ENCODE measurements around the gene ARHGEF3.

ARHGEF3 gene

DNA sequence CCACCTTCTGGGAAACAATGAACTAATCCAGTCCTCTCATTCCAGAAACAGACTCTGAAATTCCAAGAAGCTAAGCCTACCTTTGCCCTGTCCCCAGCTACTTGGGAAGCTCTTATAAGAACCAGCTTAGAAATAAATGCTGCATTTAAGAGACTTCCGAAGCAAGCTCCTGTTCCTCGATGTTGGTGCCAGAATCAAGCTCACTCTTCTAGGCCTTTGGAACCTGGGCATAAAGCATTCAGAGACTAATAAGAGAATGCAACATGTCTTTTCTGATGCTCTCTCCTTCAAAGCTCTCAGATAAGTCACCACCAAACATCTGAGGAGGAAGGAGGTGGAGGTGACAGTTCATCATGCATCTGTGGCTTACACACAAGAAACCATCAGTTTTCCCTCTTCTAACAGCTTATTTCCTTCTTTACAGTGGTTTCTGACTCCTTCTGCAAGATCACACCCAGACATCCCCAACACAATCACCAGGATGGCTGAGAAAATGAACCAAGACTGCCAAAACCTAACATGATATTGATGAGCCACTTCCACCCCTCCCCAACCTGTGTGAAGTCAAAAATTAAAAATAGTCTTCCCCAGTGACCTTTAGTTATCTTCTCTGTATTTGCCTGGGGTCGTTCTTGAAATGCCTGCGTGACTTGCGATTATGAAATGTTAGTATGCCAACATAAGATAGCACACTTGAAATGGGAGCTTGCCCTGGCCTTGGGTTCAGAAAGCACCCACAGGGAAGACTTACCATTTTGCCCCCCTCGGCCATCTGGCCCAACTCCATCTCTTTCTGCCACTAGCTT lies 11.5 kb downstream of the ARHGEF3 start:
- Histone ChIP-seq H3K9me2 (ENCODE audit: low read depth, low read length) (no peaks in the 10 kb centered on the region), H3K9ac (ENCODE audit: low read length) (no peak overlapping the region), H4K20me1 (ENCODE audit: insufficient read depth, low read length) (no peaks in the 10 kb centered on the region), H3K9me3 (ENCODE audit: low read length) (no peaks in the 10 kb centered on the region), H3K79me2 (ENCODE audit: insufficient read depth, low read length) (no peaks in the 10 kb centered on the region), H3F3A (ENCODE audit: insufficient read depth, low read length) (no peaks in the 10 kb centered on the region), H3K4me3 (ENCODE audit: low read depth, low read length, poor library complexity, severe bottlenecking) (no peak overlapping the region), H3K4me2 (ENCODE audit: low read length) (no peak overlapping the region), H3K4me1 (ENCODE audit: insufficient read depth, low read length, severe bottlenecking) (peaks cover 9% of the 10 kb centered on the region), H3K27me3 (ENCODE audit: insufficient read depth, low read length) (no peaks in the 10 kb centered on the region), H3K36me3 (ENCODE audit: insufficient read depth, low read length) (no peaks in the 10 kb centered on the region), H3K27ac (ENCODE audit: low read depth, low read length, poor library complexity, severe bottlenecking) (no peak overlapping the region), H2AFZ (ENCODE audit: low read length) (no peak overlapping the region)
- no peak for TF ChIP-seq EZH2 (IDR thresholded peaks at IDR 0.05; ENCODE audit: borderline replicate concordance, low read length)
- no peak for TF ChIP-seq CTCF (IDR thresholded peaks at IDR 0.05; ENCODE audit: low read length)

GRCh38 chr3:56789076-56789475 lies 12.7 kb downstream of the ARHGEF3 start:
- no peaks in the 10 kb centered on the region for H3K36me3 ChIP-seq (ENCODE audit: insufficient read depth, low read length)
- no peak overlapping the region for H3K4me3 ChIP-seq (ENCODE audit: low read depth, low read length, poor library complexity, severe bottlenecking)
- H3K79me2 ChIP-seq (ENCODE audit: insufficient read depth, low read length) = no peaks in the 10 kb centered on the region
- H3K4me2 ChIP-seq (ENCODE audit: low read length) = no peak overlapping the region
- no peaks in the 10 kb centered on the region for H3F3A ChIP-seq (ENCODE audit: insufficient read depth, low read length)
- H3K4me1 ChIP-seq (ENCODE audit: insufficient read depth, low read length, severe bottlenecking) = peaks cover 15% of the 10 kb centered on the region
- H4K20me1 ChIP-seq (ENCODE audit: insufficient read depth, low read length) = no peaks in the 10 kb centered on the region
- H3K9me2 ChIP-seq (ENCODE audit: low read depth, low read length) = no peaks in the 10 kb centered on the region
- no peaks in the 10 kb centered on the region for H3K27me3 ChIP-seq (ENCODE audit: insufficient read depth, low read length)
- TF ChIP-seq CTCF (IDR thresholded peaks at IDR 0.05; ENCODE audit: low read length) (no peak), EZH2 (IDR thresholded peaks at IDR 0.05; ENCODE audit: borderline replicate concordance, low read length) (no peak)
- H2AFZ ChIP-seq (ENCODE audit: low read length) = no peak overlapping the region
- H3K9ac ChIP-seq (ENCODE audit: low read length) = no peak overlapping the region
- no peaks in the 10 kb centered on the region for H3K9me3 ChIP-seq (ENCODE audit: low read length)
- H3K27ac ChIP-seq (ENCODE audit: low read depth, low read length, poor library complexity, severe bottlenecking) = no peak overlapping the region

DNA sequence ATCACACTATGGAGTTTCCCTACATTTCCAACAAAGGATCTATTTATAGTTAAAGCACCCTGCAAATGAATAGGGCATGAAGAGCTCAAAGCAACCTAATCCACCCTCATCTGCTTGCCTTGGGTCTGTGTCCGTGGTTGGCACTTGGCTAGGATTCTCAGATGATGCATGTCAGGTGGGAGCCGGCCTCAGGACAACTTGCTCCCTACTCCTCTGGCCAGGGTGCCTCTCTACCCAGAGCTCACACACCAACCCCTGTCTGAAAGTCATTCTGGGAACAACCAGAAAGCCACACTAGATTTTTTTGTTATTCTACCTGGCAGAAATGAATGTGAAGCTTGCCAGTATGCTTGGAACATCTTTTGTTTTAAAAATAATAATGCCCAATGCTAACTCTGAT lies 13.2 kb downstream of the ARHGEF3 start:
- no peak overlapping the region for H3K27ac ChIP-seq (ENCODE audit: low read depth, low read length, poor library complexity, severe bottlenecking)
- no peak overlapping the region for H3K9ac ChIP-seq (ENCODE audit: low read length)
- no peaks in the 10 kb centered on the region for H3K36me3 ChIP-seq (ENCODE audit: insufficient read depth, low read length)
- peaks cover 20% of the 10 kb centered on the region for H3K4me1 ChIP-seq (ENCODE audit: insufficient read depth, low read length, severe bottlenecking)
- no peak overlapping the region for H3K4me3 ChIP-seq (ENCODE audit: low read depth, low read length, poor library complexity, severe bottlenecking)
- H3K4me2 ChIP-seq (ENCODE audit: low read length) = no peak overlapping the region
- H3K79me2 ChIP-seq (ENCODE audit: insufficient read depth, low read length) = no peaks in the 10 kb centered on the region
- no peaks in the 10 kb centered on the region for H3K9me3 ChIP-seq (ENCODE audit: low read length)
- no peaks in the 10 kb centered on the region for H3K9me2 ChIP-seq (ENCODE audit: low read depth, low read length)
- H3K27me3 ChIP-seq (ENCODE audit: insufficient read depth, low read length) = no peaks in the 10 kb centered on the region
- TF ChIP-seq EZH2 (IDR thresholded peaks at IDR 0.05; ENCODE audit: borderline replicate concordance, low read length) (no peak), CTCF (IDR thresholded peaks at IDR 0.05; ENCODE audit: low read length) (no peak)
- no peak overlapping the region for H2AFZ ChIP-seq (ENCODE audit: low read length)
- H3F3A ChIP-seq (ENCODE audit: insufficient read depth, low read length) = no peaks in the 10 kb centered on the region
- no peaks in the 10 kb centered on the region for H4K20me1 ChIP-seq (ENCODE audit: insufficient read depth, low read length)
